ENCODE data around the gene RNF141.

RNF141 gene

DNA sequence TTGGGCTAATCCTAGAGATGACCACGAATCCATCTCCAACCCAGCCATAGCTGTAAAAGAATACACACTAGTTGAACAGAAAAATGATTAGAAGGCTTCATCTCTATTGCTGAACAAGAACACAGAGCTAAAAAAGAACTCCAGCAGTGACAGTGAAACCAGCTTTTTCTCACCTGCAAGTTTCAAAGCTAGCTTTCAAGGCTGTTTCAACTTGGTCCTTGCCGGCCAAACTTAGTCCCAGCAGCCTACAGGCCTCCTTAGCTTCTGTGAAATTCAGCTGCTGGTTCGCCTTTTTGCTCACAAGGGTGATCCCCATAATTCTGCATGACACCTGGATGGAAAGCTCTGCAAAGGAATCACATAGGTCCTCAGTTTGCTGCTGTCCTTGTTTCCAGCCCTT is 23.0 kb upstream of the RNF141 start:
- TF ChIP-seq, protein P1, sequence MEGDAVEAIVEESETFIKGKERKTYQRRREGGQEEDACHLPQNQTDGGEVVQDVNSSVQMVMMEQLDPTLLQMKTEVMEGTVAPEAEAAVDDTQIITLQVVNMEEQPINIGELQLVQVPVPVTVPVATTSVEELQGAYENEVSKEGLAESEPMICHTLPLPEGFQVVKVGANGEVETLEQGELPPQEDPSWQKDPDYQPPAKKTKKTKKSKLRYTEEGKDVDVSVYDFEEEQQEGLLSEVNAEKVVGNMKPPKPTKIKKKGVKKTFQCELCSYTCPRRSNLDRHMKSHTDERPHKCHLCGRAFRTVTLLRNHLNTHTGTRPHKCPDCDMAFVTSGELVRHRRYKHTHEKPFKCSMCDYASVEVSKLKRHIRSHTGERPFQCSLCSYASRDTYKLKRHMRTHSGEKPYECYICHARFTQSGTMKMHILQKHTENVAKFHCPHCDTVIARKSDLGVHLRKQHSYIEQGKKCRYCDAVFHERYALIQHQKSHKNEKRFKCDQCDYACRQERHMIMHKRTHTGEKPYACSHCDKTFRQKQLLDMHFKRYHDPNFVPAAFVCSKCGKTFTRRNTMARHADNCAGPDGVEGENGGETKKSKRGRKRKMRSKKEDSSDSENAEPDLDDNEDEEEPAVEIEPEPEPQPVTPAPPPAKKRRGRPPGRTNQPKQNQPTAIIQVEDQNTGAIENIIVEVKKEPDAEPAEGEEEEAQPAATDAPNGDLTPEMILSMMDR (IDR thresholded peaks at IDR 0.05; ENCODE audit: insufficient read depth, low read depth, low read length, missing control alignments): no peak
- DNase-seq (ENCODE audit: low read depth): peak; percentile 12
- H3K4me3 ChIP-seq (ENCODE audit: low read depth, low read length): no peak overlapping the region

DNA sequence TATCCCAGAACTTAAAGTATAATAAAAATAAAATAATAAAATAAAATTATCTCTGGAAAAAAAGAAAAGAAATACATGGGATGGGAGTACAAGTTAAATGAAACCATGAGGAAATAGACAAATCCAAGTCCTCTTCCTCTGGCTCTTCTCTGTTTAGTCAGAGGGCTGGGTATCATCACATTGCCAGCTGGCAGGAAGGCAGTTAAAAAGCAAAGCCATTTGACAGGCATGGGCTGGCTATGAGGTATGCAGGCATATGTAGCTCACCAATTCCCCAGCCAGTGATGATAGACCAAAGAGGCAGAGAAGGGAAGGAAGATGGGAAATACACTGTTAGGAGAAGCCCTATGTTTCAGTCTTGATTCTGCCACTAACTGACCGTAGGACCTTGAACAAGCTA is 21.0 kb upstream of the RNF141 start:
- TF ChIP-seq, protein P1 (IDR thresholded peaks at IDR 0.05; ENCODE audit: insufficient read depth, low read depth, low read length, missing control alignments): no peak
- no peak overlapping the region for H3K4me3 ChIP-seq (ENCODE audit: low read depth, low read length)
- no peak for DNase-seq (ENCODE audit: low read depth)

DNA sequence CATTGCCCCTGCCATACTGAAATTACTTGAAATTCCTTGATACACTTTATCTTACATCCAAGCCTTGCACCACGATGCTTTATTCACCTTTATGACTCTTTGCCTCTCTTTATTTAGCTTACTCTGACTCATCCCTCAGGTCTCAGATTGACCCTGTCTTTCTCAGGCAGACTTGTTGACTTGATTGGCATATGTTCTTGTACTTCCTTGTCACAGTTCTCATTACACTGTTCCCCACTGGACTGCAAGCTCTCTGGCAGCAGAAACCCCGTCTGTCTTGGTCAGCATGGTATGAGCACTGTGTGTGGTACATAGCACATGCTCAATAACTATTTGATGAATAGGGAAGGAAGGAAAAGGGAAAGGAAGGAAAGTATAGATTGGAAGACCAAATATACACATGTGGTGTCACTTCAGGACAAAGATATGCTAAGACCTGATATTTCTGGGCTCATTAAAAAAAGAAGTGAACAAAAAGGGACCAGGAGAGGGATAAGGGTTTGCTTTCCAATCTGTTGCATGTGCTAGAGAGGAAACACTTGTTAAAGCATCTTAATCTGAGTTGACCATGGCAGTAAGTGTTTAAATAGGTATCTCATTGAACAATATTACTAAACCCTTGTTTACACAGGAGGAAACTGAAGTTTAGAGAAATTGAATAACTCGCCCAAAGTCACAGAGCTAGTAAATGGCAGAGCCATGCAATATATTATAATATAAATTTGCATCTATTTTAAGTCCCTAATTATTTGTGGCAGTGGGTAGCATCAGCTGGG is 20.2 kb upstream of the RNF141 start:
- TF ChIP-seq, protein P1 (IDR thresholded peaks at IDR 0.05; ENCODE audit: insufficient read depth, low read depth, low read length, missing control alignments): no peak
- no peak for DNase-seq (ENCODE audit: low read depth)

DNA sequence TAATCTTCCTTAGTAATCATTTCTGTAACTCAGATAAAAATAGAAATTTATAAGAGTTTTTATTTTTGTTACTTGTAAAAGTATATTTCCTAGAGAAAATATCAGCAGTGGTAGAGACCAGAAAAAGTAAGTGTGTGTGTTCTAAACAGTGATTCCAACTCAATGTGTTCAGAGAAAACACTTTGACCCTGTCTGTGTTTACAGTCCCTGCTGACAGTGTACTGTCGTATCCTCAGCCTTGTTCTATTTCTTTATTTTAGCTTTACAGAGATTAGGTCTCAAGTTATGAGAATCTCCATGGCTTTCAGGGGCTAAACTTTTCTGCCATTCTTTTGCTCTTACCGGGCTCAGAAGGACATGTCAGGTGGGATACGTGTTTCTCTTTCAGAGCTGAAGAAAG is 17.3 kb upstream of the RNF141 start:
- no peak overlapping the region for H3K4me3 ChIP-seq (ENCODE audit: low read depth, low read length)
- DNase-seq (ENCODE audit: low read depth): no peak
- TF ChIP-seq, protein P1 (IDR thresholded peaks at IDR 0.05; ENCODE audit: insufficient read depth, low read depth, low read length, missing control alignments): no peak

More for the DNA sequence above, 20.2 kb upstream of the RNF141 start:
- no peak overlapping the region for H3K4me3 ChIP-seq (ENCODE audit: low read depth, low read length)

DNA sequence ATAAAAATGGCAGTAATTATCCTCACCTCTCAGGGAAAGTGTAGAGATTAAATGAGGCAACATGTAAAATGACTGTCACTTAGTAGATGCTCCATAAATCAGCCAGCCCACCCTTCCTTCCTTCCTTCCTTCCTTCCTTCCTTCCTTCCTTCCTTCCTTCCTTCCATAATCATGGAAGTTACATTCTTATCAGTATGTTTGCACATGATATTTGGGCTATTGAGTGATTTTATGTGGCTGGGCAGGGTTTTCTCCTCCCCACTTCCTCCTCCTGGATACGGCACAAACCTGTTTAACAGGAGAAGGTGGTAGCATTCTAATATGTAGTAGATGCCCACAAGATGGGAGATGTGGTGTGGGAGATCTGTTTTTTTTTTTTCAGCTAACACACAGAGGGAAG is 15.6 kb upstream of the RNF141 start:
- TF ChIP-seq, protein P1 (IDR thresholded peaks at IDR 0.05; ENCODE audit: insufficient read depth, low read depth, low read length, missing control alignments): no peak
- H3K4me3 ChIP-seq (ENCODE audit: low read depth, low read length): no peak overlapping the region
- no peak for DNase-seq (ENCODE audit: low read depth)

DNA sequence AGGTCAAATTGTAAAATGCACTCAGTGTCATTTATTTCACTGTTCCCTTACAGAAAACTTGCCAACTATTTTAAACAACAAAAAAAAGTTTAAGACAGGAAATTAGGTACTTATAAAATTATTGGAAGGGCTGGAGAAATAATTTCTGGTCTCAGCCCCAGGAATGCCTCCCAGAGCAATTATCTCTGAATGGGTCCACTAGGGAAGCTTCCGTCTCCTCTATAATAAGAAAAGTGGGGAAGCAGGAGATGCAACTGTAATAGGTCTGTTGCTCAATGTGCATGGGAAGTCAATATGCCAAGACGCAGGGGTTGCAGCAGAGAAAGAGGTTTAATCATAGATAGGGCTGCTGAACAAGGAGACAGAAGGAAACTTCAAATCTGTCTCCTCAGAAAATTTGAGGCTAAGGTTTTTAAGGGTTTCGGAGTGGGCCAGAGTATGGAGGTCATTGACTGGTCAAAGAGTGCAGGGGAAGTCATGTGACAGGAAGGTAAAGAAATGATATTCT is 10.9 kb upstream of the RNF141 start:
- no peak overlapping the region for H3K4me3 ChIP-seq (ENCODE audit: low read depth, low read length)
- TF ChIP-seq, protein P1 (IDR thresholded peaks at IDR 0.05; ENCODE audit: insufficient read depth, low read depth, low read length, missing control alignments): no peak
- DNase-seq (ENCODE audit: low read depth): no peak

DNA sequence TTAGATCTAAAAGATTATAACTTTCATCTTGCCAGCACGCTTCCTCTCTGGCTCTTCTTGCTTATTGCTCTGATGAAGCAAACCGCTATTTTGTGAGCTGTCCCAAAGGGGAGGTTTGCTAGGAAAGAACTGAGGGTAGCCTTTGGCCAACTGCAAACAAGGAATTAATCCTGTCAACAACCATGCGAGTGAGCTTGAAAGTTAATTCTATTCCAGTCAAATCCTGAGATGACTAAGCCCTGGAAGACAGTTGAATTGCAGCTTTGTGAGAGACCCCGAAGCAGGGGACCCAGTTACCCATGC is 10.3 kb upstream of the RNF141 start:
- DNase-seq (ENCODE audit: low read depth): no peak
- H3K4me3 ChIP-seq (ENCODE audit: low read depth, low read length): no peak overlapping the region
- TF ChIP-seq, protein P1 (IDR thresholded peaks at IDR 0.05; ENCODE audit: insufficient read depth, low read depth, low read length, missing control alignments): no peak

Measured in GM12865 (cell line).